Measurements from ENCODE around the gene TSFM. TPM values are rescaled to one million over a fixed set of nuclear protein-coding genes. Genes with fewer than 3 reads are reported as not detected.

TSFM gene
- total and polyA plus RNA-seq, 4 donors = 14.6 to 60.5 (median 38.2) TPM

DNA sequence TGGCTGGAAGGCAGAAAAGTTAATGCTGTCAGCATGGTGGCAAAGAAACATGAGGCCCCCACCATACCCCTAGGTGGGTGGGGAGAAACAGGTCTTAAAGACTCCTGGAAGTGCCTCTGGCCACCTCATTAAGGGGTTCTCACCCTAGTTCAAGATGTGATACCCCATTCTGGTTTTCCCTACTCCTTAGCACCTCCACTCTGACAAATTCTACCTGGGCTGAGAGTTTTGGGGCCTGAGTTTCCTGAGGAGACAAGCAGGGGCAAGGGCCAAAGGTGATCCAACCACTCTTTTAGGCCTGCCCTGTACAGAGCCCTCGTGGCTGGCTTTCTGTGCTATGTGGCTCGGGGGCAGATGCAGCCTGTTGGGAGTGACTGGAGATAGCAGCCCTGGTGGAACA is 43.8 kb downstream of the TSFM start:
- peaks cover 2 to 25% (median 12%) of the 10 kb centered on the region in 4 donors for H3K4me1 ChIP-seq (ENCODE audit: control insufficient read depth in 4 of 4, insufficient read depth in 4 of 4, low read length in 3 of 4)
- peaks cover 27 to 71% (median 66%) of the 10 kb centered on the region in 4 donors for H3K36me3 ChIP-seq (ENCODE audit: control insufficient read depth in 4 of 4, insufficient read depth in 3 of 4, low read depth in 1 of 4, low read length in 3 of 4)
- H3K4me3 ChIP-seq (ENCODE audit: low read depth in 1 of 3, low read length in 3 of 3) = no peak overlapping the region
- no peak overlapping the region for H3K27ac ChIP-seq (ENCODE audit: low read depth in 1 of 2, low read length in 2 of 2)
- H3K9me3 ChIP-seq (ENCODE audit: control insufficient read depth in 4 of 4, low read length in 3 of 4) = no peaks in the 10 kb centered on the region
- no peak overlapping the region for H3K9ac ChIP-seq (ENCODE audit: low read depth in 1 of 2, low read length in 2 of 2)
- 93% methylated on average over 2 of the region's 2 CpGs for whole genome bisulfite sequencing
- DNase-seq (ENCODE audit: low spot score) = no peak
- no peaks in the 10 kb centered on the region for H3K27me3 ChIP-seq (ENCODE audit: control insufficient read depth in 4 of 4, insufficient read depth in 4 of 4, low read length in 3 of 4)
- TF ChIP-seq ZBTB33 (IDR thresholded peaks at IDR 0.05) (no peak), SP1 (IDR thresholded peaks at IDR 0.05) (no peak), NR2F2 (IDR thresholded peaks at IDR 0.05) (no peak), FOXA2 (IDR thresholded peaks at IDR 0.05) (no peak), GABPA (IDR thresholded peaks at IDR 0.05 in 1 of 2, conservative IDR thresholded peaks at IDR 0.05 in 1 of 2) (no peak), RAD21 (IDR thresholded peaks at IDR 0.05) (no peak), FOXA1 (IDR thresholded peaks at IDR 0.05) (no peak), EGR1 (IDR thresholded peaks at IDR 0.05; ENCODE audit: low read depth in 2 of 2) (no peak), RXRA (IDR thresholded peaks at IDR 0.05) (no peak)
- TF ChIP-seq, protein P1, sequence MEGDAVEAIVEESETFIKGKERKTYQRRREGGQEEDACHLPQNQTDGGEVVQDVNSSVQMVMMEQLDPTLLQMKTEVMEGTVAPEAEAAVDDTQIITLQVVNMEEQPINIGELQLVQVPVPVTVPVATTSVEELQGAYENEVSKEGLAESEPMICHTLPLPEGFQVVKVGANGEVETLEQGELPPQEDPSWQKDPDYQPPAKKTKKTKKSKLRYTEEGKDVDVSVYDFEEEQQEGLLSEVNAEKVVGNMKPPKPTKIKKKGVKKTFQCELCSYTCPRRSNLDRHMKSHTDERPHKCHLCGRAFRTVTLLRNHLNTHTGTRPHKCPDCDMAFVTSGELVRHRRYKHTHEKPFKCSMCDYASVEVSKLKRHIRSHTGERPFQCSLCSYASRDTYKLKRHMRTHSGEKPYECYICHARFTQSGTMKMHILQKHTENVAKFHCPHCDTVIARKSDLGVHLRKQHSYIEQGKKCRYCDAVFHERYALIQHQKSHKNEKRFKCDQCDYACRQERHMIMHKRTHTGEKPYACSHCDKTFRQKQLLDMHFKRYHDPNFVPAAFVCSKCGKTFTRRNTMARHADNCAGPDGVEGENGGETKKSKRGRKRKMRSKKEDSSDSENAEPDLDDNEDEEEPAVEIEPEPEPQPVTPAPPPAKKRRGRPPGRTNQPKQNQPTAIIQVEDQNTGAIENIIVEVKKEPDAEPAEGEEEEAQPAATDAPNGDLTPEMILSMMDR (IDR thresholded peaks at IDR 0.05; ENCODE audit: low read depth, low read length, missing input control) = no peak
- TF ChIP-seq, protein P2, sequence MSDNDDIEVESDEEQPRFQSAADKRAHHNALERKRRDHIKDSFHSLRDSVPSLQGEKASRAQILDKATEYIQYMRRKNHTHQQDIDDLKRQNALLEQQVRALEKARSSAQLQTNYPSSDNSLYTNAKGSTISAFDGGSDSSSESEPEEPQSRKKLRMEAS (IDR thresholded peaks at IDR 0.05) = no peak
- TF ChIP-seq, protein P3, sequence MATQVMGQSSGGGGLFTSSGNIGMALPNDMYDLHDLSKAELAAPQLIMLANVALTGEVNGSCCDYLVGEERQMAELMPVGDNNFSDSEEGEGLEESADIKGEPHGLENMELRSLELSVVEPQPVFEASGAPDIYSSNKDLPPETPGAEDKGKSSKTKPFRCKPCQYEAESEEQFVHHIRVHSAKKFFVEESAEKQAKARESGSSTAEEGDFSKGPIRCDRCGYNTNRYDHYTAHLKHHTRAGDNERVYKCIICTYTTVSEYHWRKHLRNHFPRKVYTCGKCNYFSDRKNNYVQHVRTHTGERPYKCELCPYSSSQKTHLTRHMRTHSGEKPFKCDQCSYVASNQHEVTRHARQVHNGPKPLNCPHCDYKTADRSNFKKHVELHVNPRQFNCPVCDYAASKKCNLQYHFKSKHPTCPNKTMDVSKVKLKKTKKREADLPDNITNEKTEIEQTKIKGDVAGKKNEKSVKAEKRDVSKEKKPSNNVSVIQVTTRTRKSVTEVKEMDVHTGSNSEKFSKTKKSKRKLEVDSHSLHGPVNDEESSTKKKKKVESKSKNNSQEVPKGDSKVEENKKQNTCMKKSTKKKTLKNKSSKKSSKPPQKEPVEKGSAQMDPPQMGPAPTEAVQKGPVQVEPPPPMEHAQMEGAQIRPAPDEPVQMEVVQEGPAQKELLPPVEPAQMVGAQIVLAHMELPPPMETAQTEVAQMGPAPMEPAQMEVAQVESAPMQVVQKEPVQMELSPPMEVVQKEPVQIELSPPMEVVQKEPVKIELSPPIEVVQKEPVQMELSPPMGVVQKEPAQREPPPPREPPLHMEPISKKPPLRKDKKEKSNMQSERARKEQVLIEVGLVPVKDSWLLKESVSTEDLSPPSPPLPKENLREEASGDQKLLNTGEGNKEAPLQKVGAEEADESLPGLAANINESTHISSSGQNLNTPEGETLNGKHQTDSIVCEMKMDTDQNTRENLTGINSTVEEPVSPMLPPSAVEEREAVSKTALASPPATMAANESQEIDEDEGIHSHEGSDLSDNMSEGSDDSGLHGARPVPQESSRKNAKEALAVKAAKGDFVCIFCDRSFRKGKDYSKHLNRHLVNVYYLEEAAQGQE (IDR thresholded peaks at IDR 0.05) = no peak
- TF ChIP-seq, protein P4, sequence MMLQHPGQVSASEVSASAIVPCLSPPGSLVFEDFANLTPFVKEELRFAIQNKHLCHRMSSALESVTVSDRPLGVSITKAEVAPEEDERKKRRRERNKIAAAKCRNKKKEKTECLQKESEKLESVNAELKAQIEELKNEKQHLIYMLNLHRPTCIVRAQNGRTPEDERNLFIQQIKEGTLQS (IDR thresholded peaks at IDR 0.05) = no peak

DNA sequence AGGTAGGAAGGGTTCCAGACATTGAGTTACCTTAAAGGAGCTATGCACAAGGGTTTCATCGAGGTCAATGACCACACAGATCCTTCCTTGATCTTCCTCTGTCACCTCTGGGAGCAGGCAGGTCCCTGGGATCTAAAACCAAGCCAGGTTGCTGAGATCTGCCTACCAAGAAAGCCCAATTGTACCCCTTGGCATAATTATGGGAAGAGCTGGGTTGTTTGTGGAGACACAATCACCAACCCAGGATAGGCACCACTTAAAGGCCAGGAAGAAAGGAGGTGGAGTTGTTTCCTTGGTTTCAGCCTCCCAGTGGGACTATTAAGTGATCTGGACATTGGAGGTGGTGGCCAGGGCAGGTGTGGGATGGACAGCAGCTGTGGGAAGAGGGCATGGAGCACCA is 44.4 kb downstream of the TSFM start:
- Histone ChIP-seq H3K9me3 (ENCODE audit: control insufficient read depth in 4 of 4, low read length in 3 of 4) (no peaks in the 10 kb centered on the region), H3K27me3 (ENCODE audit: control insufficient read depth in 4 of 4, insufficient read depth in 4 of 4, low read length in 3 of 4) (no peaks in the 10 kb centered on the region), H3K4me3 (ENCODE audit: low read depth in 1 of 3, low read length in 3 of 3) (no peak overlapping the region), H3K27ac (ENCODE audit: low read depth in 1 of 2, low read length in 2 of 2) (no peak overlapping the region), H3K4me1 (ENCODE audit: control insufficient read depth in 4 of 4, insufficient read depth in 4 of 4, low read length in 3 of 4) (peaks cover 0 to 25% (median 14%) of the 10 kb centered on the region in 4 donors), H3K9ac (ENCODE audit: low read depth in 1 of 2, low read length in 2 of 2) (no peak overlapping the region), H3K36me3 (ENCODE audit: control insufficient read depth in 4 of 4, insufficient read depth in 3 of 4, low read depth in 1 of 4, low read length in 3 of 4) (peaks cover 23 to 68% (median 66%) of the 10 kb centered on the region in 4 donors)
- 91% methylated on average over 1 of the region's 1 CpG for WGBS
- DNase-seq (ENCODE audit: low spot score) = no peak
- TF ChIP-seq FOXA1 (IDR thresholded peaks at IDR 0.05) (no peak), FOXA2 (IDR thresholded peaks at IDR 0.05) (no peak), RAD21 (IDR thresholded peaks at IDR 0.05) (no peak), GABPA (IDR thresholded peaks at IDR 0.05 in 1 of 2, conservative IDR thresholded peaks at IDR 0.05 in 1 of 2) (no peak), SP1 (IDR thresholded peaks at IDR 0.05) (no peak), ZBTB33 (IDR thresholded peaks at IDR 0.05) (no peak)
- TF ChIP-seq, protein P3 (IDR thresholded peaks at IDR 0.05) = no peak
- TF ChIP-seq, protein P1 (IDR thresholded peaks at IDR 0.05; ENCODE audit: low read depth, low read length, missing input control) = no peak
- TF ChIP-seq, protein P4 (IDR thresholded peaks at IDR 0.05) = no peak

Measured in liver (tissue), 9 donors.